Measurements from ENCODE around the gene CACNA1D.

The CACNA1D gene

GRCh38 chr3:53836084-53836872 is 341.9 kb downstream of the CACNA1D start:
- H3K4me3 ChIP-seq (ENCODE audit: low read length): no peak overlapping the region
- no peak for DNase-seq (ENCODE audit: low read depth)
- TF ChIP-seq, protein P1, sequence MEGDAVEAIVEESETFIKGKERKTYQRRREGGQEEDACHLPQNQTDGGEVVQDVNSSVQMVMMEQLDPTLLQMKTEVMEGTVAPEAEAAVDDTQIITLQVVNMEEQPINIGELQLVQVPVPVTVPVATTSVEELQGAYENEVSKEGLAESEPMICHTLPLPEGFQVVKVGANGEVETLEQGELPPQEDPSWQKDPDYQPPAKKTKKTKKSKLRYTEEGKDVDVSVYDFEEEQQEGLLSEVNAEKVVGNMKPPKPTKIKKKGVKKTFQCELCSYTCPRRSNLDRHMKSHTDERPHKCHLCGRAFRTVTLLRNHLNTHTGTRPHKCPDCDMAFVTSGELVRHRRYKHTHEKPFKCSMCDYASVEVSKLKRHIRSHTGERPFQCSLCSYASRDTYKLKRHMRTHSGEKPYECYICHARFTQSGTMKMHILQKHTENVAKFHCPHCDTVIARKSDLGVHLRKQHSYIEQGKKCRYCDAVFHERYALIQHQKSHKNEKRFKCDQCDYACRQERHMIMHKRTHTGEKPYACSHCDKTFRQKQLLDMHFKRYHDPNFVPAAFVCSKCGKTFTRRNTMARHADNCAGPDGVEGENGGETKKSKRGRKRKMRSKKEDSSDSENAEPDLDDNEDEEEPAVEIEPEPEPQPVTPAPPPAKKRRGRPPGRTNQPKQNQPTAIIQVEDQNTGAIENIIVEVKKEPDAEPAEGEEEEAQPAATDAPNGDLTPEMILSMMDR (conservative IDR thresholded peaks at IDR 0.05; ENCODE audit: low read depth, low read length): no peak

DNA sequence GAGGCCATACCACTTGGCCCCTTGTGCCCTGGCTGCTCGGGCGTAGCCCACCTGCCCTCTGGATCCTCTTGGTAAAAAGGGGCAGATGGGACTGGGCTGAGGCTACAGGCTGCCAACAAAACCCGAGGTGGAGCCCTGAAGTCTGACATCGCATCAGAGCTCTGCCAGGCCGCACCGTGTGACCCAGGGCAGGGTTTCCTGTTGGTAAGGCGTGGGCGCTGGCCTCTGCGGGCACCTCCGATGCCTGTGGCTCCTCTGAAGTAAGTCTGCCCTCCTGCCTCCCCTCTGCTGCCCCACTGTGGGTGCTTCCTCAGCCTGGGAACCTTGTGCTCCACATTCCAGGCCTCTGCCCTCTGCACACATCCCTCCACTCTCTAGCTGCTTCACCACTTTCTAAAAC is 342.9 kb downstream of the CACNA1D start:
- TF ChIP-seq, protein P1 (conservative IDR thresholded peaks at IDR 0.05; ENCODE audit: low read depth, low read length): no peak
- no peak for DNase-seq (ENCODE audit: low read depth)
- H3K4me3 ChIP-seq (ENCODE audit: low read length): no peak overlapping the region

- TF ChIP-seq, protein P1 (conservative IDR thresholded peaks at IDR 0.05; ENCODE audit: low read depth, low read length): peak; percentile 21
- no peak for DNase-seq (ENCODE audit: low read depth)
- no peak overlapping the region for H3K4me3 ChIP-seq (ENCODE audit: low read length)
These were observed 346.9 kb downstream of the CACNA1D start for GRCh38 chr3:53841296-53841695.

DNA sequence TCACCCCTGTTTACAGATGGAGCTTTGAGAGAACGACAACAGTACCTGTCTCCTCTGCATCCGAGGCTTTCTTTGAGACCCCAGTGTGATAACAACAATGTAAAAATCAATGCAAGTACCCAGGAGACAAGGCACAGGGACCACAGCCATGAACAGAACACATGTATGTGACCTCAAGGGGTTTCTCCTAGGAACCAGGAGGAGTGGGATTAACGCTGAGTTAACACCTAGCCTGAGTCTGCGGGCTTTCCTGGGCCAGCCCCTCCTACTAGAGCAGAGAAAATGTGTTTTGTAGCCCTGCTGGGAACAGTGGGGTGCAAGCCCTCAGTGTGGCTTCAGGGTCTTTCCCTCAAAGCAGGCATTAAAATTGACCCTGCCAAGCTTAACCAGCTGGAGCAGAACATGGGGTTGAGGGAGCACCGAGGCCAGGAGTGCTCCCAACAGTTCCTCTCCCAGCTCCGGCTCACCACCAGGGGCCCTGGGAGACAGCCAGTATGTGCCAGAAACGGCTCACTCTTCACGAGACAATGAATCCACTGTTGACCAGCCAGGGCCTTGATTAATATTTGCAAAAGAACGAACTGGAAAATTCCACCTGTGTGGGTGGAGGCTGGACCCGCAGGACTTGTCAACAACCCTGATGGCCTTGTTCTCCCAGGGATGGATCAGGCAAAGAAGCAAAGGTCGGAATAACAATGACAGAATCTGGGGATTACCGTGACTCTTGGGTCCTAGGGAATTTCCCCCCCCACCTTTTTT is 348.2 kb downstream of the CACNA1D start:
- DNase-seq (ENCODE audit: low read depth): peak; percentile 76
- no peak overlapping the region for H3K4me3 ChIP-seq (ENCODE audit: low read length)
- TF ChIP-seq, protein P1 (conservative IDR thresholded peaks at IDR 0.05; ENCODE audit: low read depth, low read length): peak; percentile 65

DNA sequence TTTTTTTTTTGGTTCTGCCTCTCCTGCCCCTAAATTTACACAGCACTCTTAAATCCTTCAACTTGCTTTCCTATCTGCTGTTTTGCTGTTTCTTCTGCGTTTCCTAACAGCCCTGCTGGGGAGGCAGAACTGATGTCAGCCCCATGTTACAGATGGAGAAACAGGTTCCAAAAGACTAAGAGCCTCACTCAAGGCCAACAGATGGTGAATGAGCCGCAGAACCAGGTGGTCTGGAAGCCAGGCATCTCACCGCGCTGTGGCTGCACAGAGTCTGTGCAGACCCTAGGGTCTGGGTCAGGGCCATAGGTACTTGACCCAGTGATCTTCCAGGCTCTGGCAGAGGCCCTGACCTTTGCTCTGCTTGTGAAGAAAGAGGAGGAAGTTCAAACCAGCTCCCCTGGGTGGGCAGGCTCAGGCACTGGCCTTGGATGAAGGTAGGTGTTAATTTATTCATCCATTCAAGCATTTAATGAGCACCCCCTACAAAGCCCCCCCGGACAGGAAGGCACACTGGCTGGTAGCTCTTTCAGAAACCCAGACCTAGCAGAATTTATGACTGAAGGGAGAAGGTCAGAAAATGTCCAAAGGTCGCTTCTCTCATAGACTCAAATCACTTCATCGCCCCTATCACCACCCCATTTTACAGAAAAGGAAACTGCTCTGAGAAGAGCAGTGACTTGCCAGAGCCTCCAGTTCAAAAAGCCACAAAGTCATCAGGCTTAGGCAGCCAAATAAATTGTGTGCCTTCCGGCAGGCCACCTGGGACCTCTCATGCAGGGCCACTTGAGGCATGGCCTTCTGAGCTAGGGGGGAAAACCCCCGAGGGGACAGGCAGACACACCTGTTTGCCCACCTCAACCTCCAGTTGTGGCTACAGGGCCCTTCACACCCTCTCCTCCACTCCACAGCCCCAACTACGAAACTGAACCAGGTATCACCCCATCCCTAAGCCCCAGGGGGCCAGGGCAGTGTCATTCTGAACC is 349.1 kb downstream of the CACNA1D start:
- DNase-seq (ENCODE audit: low read depth): no peak
- H3K4me3 ChIP-seq (ENCODE audit: low read length): no peak overlapping the region
- TF ChIP-seq, protein P1 (conservative IDR thresholded peaks at IDR 0.05; ENCODE audit: low read depth, low read length): no peak

GRCh38 chr3:53844262-53845102 is 350.1 kb downstream of the CACNA1D start:
- no peak overlapping the region for H3K4me3 ChIP-seq (ENCODE audit: low read length)
- no peak for DNase-seq (ENCODE audit: low read depth)
- TF ChIP-seq, protein P1 (conservative IDR thresholded peaks at IDR 0.05; ENCODE audit: low read depth, low read length): no peak
